ENCODE results near the gene C19orf85. TPM values are rescaled to one million over a fixed set of nuclear protein-coding genes. Genes with fewer than 3 reads are reported as not detected.
"Not testable (repeated sequence)": the region's sequence is repeated elsewhere in the genome, so short reads cannot be mapped to it uniquely, and the experiment has no call there.

C19orf85 gene
- total RNA-seq, 2 donors from 2014 or later: not detected

DNA sequence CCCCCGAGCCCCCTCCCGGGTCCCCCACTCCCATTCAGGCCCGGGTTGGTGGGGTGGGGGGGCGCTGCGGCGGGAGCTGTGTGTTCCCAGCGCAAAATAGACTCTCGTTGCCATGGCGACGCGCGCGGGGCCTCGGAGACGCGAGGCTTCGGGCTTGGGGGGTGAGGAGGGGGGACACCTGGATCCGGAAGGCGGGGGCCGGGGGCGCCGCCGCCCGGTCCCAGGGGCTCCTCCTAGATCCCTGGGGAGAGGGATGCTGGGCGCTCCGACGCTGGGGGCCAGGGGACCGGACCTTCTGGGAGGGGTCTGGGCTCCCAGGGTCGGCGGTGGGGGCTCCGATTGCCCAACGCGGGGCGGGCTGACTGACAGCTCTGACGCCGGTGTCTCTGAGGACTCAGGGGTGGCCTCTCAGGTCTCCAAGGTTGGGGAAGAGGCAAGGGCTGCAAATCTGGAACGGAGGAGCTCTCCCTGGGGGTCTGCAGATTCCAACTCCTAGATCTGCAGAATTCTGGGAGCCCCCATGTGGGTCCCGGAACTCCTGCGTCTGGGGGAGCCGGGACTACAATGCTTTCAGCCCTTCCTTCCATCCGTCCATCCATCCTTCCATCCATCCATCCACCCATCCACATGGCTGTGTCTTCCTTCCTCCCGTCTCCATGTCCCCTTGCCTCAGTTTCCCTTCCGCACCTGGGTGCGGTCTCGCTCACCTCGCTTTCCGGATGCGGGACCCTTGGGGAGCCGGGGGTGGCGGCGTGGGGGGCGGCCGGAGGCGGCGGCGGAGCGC lies 12.4 kb downstream of the C19orf85 start:
- H3K27me3 Mint-ChIP-seq: peaks cover 16 to 29% of the 10 kb centered on the region in 2 donors
- no peak overlapping the region for H3K27ac Mint-ChIP-seq
- ATAC-seq (no peak), DNase-seq (ENCODE audit: low spot score) (no peak)
- peak overlapping the region; percentile 38 for H3K4me3 Mint-ChIP-seq
- H3K9me3 Mint-ChIP-seq: no peaks in the 10 kb centered on the region
- peaks cover 6 to 22% of the 10 kb centered on the region in 2 donors for H3K4me1 Mint-ChIP-seq (ENCODE audit: low read depth in 2 of 2)
- H3K36me3 Mint-ChIP-seq: no peaks in the 10 kb centered on the region

DNA sequence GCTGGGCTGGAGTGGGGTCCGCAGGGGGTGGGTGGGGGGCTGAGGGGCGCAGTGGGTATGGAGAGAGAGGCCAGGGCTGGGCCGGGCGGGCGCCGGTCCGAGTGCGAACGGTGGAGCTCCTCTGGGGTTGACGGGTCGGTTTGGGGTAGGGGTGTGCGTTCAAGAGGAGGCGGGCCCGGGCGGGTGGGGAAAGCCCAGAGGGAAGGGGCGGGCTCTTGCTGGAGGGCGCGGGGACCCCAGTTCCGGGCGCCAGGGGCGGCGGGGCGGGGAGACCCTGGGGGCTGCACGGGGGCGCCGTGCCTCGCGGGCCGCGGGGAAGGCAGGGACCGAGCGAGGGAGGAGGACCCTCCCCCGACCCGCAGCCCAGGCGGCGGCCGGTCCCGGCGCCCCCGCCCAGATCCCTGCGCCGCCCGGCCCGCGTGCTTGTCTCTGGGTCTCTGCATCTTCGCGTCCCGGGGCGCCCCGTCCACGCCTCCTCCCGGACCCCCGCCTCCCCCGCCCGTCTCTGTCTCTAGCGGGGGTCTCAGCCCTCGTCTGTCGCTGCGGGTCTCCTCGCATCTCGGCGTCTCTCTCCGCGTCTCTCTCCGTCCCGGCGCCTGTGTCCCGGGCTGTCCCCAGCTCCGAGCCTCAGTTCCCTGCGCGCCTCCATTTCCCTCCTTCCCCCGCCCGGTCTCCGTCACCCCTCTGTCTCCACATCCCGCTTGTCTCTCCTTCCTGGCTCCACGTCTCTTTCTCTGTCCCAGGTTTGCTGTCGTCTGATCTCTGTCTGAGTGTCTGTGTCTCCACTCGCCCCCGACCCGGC lies 13.2 kb downstream of the C19orf85 start:
- H3K4me1 Mint-ChIP-seq (ENCODE audit: low read depth in 2 of 2): peaks cover 6 to 22% of the 10 kb centered on the region in 2 donors
- no peaks in the 10 kb centered on the region for H3K9me3 Mint-ChIP-seq
- H3K27ac Mint-ChIP-seq: no peak overlapping the region
- ATAC-seq: no peak
- peak overlapping the region; percentile 38 for H3K4me3 Mint-ChIP-seq
- DNase-seq (ENCODE audit: low spot score): no peak
- H3K27me3 Mint-ChIP-seq: peaks cover 16 to 29% of the 10 kb centered on the region in 2 donors
- no peaks in the 10 kb centered on the region for H3K36me3 Mint-ChIP-seq

DNA sequence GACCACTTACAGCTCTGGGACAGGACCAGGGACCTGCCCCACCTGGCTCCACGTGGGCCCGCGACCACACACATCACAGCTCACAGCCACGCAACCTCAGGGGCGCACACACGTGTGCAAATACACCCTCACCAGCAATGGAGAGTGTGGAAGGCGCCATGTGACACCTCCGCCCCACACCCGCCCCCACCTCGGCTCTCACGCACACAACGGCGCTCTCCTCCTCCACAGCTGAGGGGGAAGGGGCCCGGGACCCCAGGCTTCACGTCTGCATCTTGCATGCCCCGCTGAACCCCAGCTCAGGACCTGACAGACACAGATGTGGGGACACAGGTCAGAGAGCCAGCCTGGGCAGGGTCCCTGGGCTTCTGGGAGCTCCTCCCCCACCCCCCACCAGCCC lies 15.1 kb downstream of the C19orf85 start:
- peaks cover 6 to 20% of the 10 kb centered on the region in 2 donors for H3K4me1 Mint-ChIP-seq (ENCODE audit: low read depth in 2 of 2)
- no peaks in the 10 kb centered on the region for H3K9me3 Mint-ChIP-seq
- no peak for DNase-seq (ENCODE audit: low spot score)
- no peaks in the 10 kb centered on the region for H3K36me3 Mint-ChIP-seq
- no peak overlapping the region for H3K27ac Mint-ChIP-seq
- no peak for ATAC-seq
- no peak overlapping the region for H3K4me3 Mint-ChIP-seq
- peaks cover 23 to 36% of the 10 kb centered on the region in 2 donors for H3K27me3 Mint-ChIP-seq

DNA sequence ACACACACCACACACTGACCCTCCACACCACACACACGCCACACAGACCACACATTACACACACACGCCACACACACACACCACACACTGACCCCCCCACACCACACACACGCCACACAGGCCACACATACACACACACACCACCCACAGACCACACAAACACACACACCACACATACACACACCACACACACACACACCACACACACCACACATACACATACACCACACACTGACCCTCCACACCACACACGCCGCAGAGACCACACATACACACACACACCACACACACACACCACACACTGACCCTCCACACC lies 16.4 kb downstream of the C19orf85 start:
- not testable (repeated sequence) for DNase-seq (ENCODE audit: low spot score); H3K27ac Mint-ChIP-seq; ATAC-seq; H3K4me3 Mint-ChIP-seq; H3K36me3 Mint-ChIP-seq; H3K9me3 Mint-ChIP-seq
- peaks cover 33 to 39% of the 10 kb centered on the region in 2 donors for H3K27me3 Mint-ChIP-seq
- peaks cover 6 to 14% of the 10 kb centered on the region in 2 donors for H3K4me1 Mint-ChIP-seq (ENCODE audit: low read depth in 2 of 2)

DNA sequence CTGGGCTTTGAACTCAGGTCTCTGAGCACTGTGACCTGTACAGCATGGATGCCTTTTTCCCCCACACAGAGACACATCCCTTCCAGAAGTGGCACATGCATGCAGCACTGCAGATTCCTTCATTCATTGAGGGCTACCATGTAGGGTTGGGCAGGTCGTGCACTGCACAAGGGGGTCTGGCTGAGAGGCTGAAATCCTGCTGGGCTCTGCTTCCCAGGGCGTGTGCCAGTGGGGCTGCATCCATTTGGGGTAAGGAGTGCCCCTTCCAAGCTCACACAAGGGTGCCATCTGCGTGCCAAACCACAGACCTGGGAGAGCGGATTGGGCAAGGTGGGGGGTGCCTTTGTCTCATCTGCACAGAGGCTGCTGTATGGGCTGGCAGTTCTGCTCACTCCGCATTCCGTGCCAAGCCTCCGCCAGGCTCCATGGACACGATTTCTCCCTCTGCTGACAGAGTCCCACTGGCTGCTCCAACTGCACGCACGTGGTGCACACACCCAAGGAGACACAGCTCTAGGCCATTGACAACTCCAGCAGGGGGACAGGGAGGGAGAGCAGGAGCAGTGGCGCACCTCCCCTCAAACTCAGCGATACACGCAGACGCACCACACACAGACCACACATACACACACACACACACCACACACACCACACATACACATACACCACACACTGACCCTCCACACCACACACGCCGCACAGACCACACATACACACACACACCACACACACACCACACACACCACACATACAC lies 17.0 kb downstream of the C19orf85 start:
- no peak for DNase-seq (ENCODE audit: low spot score)
- ATAC-seq: peak; percentile 15 to 34
- Mint-ChIP-seq H3K4me1 (ENCODE audit: low read depth in 2 of 2) (peaks cover 6 to 14% of the 10 kb centered on the region in 2 donors), H3K27me3 (peaks cover 37 to 43% of the 10 kb centered on the region in 2 donors), H3K27ac (no peak overlapping the region), H3K4me3 (no peak overlapping the region), H3K36me3 (no peaks in the 10 kb centered on the region), H3K9me3 (no peaks in the 10 kb centered on the region)

DNA sequence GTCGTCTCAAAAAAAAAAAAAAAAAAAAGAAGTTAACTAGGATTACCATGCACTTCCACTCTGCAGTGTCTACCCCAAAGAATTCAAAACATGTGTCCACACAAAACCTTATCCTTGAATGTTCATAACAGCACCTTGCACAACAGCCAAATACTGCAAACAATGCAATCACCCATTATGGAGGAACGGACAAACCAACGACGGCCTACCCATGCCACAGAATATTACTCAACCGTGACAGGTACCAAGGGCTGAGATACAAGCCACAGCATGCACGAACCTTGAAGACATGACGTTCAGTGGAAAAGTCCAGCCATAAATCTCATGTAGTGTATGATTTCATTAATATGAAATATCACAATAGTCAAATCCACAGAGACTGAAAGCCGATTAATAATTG lies 18.5 kb downstream of the C19orf85 start:
- Mint-ChIP-seq H3K27ac (no peak overlapping the region), H3K27me3 (peaks cover 38 to 43% of the 10 kb centered on the region in 2 donors)
- ATAC-seq: no peak

DNA sequence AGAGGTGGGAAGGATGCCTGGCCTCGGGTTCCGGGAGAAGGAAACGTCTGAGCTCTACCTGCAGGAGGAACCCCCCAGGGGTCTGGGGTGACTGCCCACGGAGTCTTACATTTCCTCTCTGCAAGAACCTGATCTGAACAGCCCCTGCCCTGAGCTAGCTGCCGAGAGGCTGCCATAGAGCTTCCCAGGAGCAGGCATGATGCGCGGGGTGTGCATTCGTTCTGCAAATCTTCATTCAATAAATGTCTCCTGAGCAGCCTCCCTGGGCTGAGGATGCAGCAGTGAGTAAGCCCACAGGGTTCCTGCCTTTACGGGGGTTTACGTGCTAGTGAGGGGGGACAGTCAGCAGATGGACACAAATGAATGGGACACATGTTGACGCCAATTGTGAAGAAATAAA lies 19.9 kb downstream of the C19orf85 start:
- DNase-seq (ENCODE audit: low spot score) (no peak), ATAC-seq (no peak)
- Mint-ChIP-seq H3K4me1 (ENCODE audit: low read depth in 2 of 2) (peaks cover 11 to 17% of the 10 kb centered on the region in 2 donors), H3K27me3 (peaks cover 40 to 45% of the 10 kb centered on the region in 2 donors), H3K9me3 (no peaks in the 10 kb centered on the region), H3K36me3 (peaks cover 8% of the 10 kb centered on the region), H3K27ac (no peak overlapping the region), H3K4me3 (no peak overlapping the region)

More for the DNA sequence above, 18.5 kb downstream of the C19orf85 start:
- Mint-ChIP-seq H3K36me3 (peaks cover 4% of the 10 kb centered on the region), H3K4me1 (ENCODE audit: low read depth in 2 of 2) (peaks cover 7 to 17% of the 10 kb centered on the region in 2 donors), H3K4me3 (no peak overlapping the region), H3K9me3 (no peaks in the 10 kb centered on the region)
- DNase-seq (ENCODE audit: low spot score): no peak

DNA sequence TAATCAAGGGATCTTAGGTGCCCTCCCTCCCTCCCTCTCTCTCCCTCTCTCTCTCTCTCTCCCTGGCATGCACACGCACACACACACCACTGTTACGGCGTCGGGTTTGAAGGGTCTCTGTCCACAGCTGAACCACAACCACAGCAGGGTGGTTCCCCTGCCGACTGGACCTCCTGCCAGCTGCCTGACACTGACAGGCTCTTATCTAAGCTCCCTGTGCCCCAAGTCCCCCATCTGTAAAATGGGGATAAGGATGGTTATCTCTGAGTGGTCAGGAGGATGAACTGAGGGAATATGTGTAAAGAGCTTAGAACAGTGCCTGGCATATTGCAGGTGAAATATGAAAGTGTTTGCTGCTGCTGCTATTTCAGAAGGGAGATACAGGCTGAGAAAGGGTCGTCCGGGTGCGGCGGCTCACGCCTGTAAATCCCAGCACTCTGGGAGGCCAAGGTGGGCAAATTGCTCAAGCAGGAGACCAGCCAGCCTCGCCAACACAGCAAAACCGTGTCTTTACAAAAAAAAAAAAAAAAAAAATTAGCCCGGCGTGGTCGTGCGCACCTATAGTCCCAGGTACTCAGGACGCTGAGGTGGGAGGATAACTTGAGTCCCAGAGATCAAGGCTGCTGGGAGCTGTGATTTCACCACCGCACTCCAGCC lies 20.6 kb downstream of the C19orf85 start:
- H3K4me1 Mint-ChIP-seq (ENCODE audit: low read depth in 2 of 2): peaks cover 11 to 17% of the 10 kb centered on the region in 2 donors
- no peak overlapping the region for H3K4me3 Mint-ChIP-seq
- peaks cover 8% of the 10 kb centered on the region for H3K36me3 Mint-ChIP-seq
- DNase-seq (ENCODE audit: low spot score) (no peak), ATAC-seq (no peak)
- no peaks in the 10 kb centered on the region for H3K9me3 Mint-ChIP-seq
- H3K27me3 Mint-ChIP-seq: peaks cover 47 to 52% of the 10 kb centered on the region in 2 donors
- H3K27ac Mint-ChIP-seq: no peak overlapping the region

DNA sequence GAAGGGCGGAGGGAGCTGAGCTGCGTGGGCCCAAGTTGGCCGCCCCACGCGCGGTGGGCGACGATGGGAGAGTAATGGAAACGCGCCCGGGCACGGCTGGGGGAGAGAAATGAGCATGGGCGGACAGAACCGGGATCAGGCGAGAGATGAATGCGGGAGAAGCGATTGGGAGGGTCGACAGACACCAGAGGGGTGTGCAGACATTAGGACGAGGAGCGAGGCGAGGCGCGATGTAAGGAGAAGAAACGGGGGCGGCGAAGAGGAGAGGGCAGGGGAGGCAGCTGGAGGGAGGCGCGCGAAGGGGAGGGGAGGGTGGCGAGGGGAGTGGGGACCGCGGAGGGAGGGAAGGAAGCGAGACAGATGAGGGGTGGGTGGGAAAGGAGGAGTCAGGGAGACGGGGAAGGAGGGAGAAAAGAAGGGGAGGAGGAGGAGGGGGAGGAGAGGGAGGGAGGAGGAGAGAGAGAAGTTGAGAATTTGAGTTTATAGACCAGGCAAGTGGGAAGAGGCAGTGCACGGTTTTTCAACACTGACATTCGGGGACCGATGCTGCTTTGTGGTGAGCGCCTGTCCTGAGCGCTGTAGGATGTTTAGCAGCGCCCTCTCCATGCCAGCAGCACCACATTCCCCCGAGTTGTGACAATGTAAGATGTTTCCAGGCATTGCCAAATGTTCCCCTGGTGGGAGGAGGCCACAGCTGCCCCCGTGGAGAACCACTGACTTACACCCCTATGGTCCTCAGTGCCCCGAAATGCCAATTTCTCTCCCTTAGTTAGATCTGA lies 21.3 kb downstream of the C19orf85 start, which contains the start of gene SHISA7:
TSS of gene SHISA7 (minus strand) at position 256 of the 779 bp plus-strand sequence. CDS start 437 bp downstream, outside the sequence.
- ATAC-seq: no peak
- H3K27ac Mint-ChIP-seq: no peak within 1 kb of the TSS
- no peaks in the 10 kb centered on the region for H3K9me3 Mint-ChIP-seq
- H3K36me3 Mint-ChIP-seq: peaks cover 8% of the 10 kb centered on the region
- peaks cover 50 to 56% of the 10 kb centered on the region in 2 donors for H3K27me3 Mint-ChIP-seq
- peaks cover 11 to 17% of the 10 kb centered on the region in 2 donors for H3K4me1 Mint-ChIP-seq (ENCODE audit: low read depth in 2 of 2)
- no peak for DNase-seq (ENCODE audit: low spot score)
- no peak within 1 kb of the TSS for H3K4me3 Mint-ChIP-seq

DNA sequence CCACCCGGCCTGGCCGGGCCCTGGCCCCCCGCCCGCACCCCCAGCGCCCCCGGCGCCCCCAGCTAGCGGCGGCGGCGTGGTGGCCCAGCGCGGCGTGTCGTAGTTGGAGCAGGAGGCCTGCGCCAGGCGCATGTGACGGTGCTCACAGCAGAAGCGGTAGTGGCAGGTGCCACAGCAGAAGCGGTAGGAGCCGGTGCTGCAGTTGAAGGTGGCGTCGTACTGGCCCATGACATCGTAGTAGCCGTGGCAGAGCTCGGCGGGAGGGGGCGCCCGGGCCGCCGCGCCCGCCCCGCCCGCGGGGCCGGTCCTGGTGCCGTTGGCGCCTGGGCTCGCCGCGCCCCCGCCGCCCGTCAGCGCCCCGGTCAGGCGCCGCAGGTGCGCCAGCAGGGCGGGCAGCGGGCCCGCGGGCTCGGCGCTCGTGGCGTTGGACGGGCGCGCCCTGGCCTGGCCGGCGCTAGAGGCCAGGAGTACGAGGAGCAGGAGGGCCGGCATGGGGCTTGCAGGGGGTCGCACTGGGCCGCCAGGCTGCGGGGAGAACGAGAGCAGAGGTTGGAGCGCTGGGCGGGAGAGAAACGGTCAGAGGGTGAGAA lies 22.1 kb downstream of the C19orf85 start:
- no peak overlapping the region for H3K4me3 Mint-ChIP-seq
- H3K27me3 Mint-ChIP-seq: peaks cover 51 to 57% of the 10 kb centered on the region in 2 donors
- no peak for DNase-seq (ENCODE audit: low spot score)
- peaks cover 8% of the 10 kb centered on the region for H3K36me3 Mint-ChIP-seq
- peaks cover 11 to 17% of the 10 kb centered on the region in 2 donors for H3K4me1 Mint-ChIP-seq (ENCODE audit: low read depth in 2 of 2)
- no peak for ATAC-seq
- no peaks in the 10 kb centered on the region for H3K9me3 Mint-ChIP-seq
- H3K27ac Mint-ChIP-seq: no peak overlapping the region

DNA sequence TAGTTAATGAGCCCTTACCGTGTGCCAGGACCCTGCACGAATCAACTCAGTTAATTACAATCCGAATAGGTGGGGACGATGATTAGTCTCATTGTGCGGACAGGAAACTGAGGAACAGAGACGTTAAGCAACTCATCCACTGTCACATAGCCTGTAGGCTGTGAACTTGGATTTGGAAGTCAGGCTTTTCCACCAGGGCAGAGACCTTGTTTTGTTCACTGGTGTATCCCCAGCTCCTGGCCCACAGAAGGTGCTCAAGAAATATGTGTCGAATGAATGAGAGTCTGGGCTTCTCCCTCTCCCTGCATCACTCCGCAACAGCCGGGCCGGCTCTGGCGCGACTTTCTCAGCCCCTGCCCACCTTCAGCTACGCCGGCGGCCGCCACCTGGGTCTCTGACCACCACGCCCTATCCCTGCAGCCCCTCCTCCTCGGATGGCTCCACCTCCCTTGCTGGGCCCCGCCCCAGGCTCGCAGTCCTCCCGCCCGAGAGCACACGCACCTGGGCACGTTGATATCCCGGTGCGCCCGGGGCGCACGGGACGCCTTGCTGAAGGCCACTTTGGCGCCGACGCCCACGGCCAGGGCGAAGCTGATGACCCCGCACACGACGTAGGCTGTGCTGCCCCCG lies 22.7 kb downstream of the C19orf85 start:
- Mint-ChIP-seq H3K4me1 (ENCODE audit: low read depth in 2 of 2) (peaks cover 11 to 17% of the 10 kb centered on the region in 2 donors), H3K27ac (no peak overlapping the region), H3K4me3 (peak overlapping the region; percentile 50), H3K36me3 (peaks cover 8% of the 10 kb centered on the region), H3K9me3 (no peaks in the 10 kb centered on the region), H3K27me3 (peaks cover 58 to 63% of the 10 kb centered on the region in 2 donors)
- ATAC-seq: no peak
- no peak for DNase-seq (ENCODE audit: low spot score)

DNA sequence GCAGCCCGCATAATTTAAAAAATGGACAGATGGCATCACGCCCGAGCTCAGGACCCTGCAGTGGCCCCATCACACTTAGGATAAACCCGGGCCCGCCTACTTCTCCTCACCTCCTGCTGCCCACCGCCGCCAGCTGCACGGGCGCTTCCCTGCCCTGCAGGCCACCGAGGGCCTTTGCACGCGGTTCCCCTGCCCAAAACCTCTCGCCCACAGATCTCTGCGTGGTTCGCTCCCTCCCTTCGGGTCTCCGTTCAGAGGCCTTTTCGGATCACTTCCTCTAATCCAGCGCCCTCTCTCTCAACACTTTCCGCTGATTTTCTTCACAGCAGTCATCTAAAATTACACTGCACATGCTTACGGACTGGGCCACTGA lies 23.2 kb downstream of the C19orf85 start:
- no peak for ATAC-seq
- peaks cover 8% of the 10 kb centered on the region for H3K36me3 Mint-ChIP-seq
- no peak overlapping the region for H3K27ac Mint-ChIP-seq
- H3K9me3 Mint-ChIP-seq: no peaks in the 10 kb centered on the region
- H3K27me3 Mint-ChIP-seq: peaks cover 58 to 65% of the 10 kb centered on the region in 2 donors
- DNase-seq (ENCODE audit: low spot score): no peak
- peak overlapping the region; percentile 50 for H3K4me3 Mint-ChIP-seq
- peaks cover 11 to 17% of the 10 kb centered on the region in 2 donors for H3K4me1 Mint-ChIP-seq (ENCODE audit: low read depth in 2 of 2)
